GM23338 (cell line): Measurements from ENCODE around the gene FAM13C. TPM values are rescaled to one million over a fixed set of nuclear protein-coding genes. Genes with fewer than 3 reads are reported as not detected.

Source experiments
- ATAC-seq: fragments of 200-7000 bp; cut with Tn5 transposase; 3 replicates; pipeline ENCODE4 v1.9.1; 2020
- DNase-seq: peaks from one replicate; pipeline ENCODE4 v3.0.0-alpha.2; 2015; ENCODE audit warnings: low spot score
- H2AFZ ChIP-seq: fragments of 200-600 bp; sonication (generic); 2 replicates; pipeline ENCODE4 v1.8.0; 2016; ENCODE audit warnings: antibody characterized with exemption, mild to moderate bottlenecking, moderate library complexity
- H3F3A ChIP-seq: fragments of 200-600 bp; sonication (generic); replicated peaks from 2 replicates; pipeline ENCODE4 v1.8.0; 2017; ENCODE audit warnings: antibody characterized with exemption, mixed run types, low read depth
- H3K27ac ChIP-seq: fragments of 200-600 bp; sonication (generic); 2 replicates; pipeline ENCODE4 v1.6.1; 2016; ENCODE audit warnings: low read depth
- H3K27me3 ChIP-seq: fragments of 200-600 bp; sonication (generic); 2 replicates; pipeline ENCODE4 v1.8.0; 2016; ENCODE audit warnings: mild to moderate bottlenecking, mixed run types, moderate library complexity; ENCODE audit not compliant: insufficient read depth
- H3K36me3 ChIP-seq: fragments of 200-600 bp; sonication (generic); 2 replicates; pipeline ENCODE4 v1.8.0; 2016; ENCODE audit warnings: mild to moderate bottlenecking; ENCODE audit not compliant: insufficient read depth
- H3K4me1 ChIP-seq: fragments of 200-600 bp; sonication (generic); 2 replicates; pipeline ENCODE4 v1.8.0; 2016; ENCODE audit warnings: mild to moderate bottlenecking, moderate library complexity; ENCODE audit not compliant: insufficient read depth
- H3K4me2 ChIP-seq: fragments of 200-600 bp; sonication (generic); 2 replicates; pipeline ENCODE4 v1.7.1; 2017; ENCODE audit warnings: mixed run types
- H3K4me3 ChIP-seq: fragments of 200-600 bp; sonication (generic); 2 replicates; pipeline ENCODE4 v1.6.1; 2016; ENCODE audit warnings: mixed run types
- H3K79me2 ChIP-seq: fragments of 200-600 bp; sonication (generic); replicated peaks from 2 replicates; pipeline ENCODE4 v1.8.0; 2017; ENCODE audit warnings: mild to moderate bottlenecking; ENCODE audit not compliant: insufficient read depth
- H3K9me2 ChIP-seq: fragments of 200-600 bp; sonication (generic); 2 replicates; pipeline ENCODE4 v1.8.0; 2017; ENCODE audit not compliant: insufficient read depth
- H4K20me1 ChIP-seq: fragments of 200-600 bp; sonication (generic); replicated peaks from 2 replicates; pipeline ENCODE4 v1.8.0; 2017; ENCODE audit warnings: mild to moderate bottlenecking; ENCODE audit not compliant: insufficient read depth
- H3K27ac Mint-ChIP-seq: 2 replicates; pipeline ENCODE4 v1.8.0; 2020; ENCODE audit warnings: inconsistent platforms, mild to moderate bottlenecking, moderate library complexity, mixed read lengths
- H3K27me3 Mint-ChIP-seq: 3 replicates; pipeline ENCODE4 v1.8.0; 2022; ENCODE audit warnings: low read depth, mild to moderate bottlenecking, moderate library complexity, mixed read lengths, inconsistent platforms; ENCODE audit not compliant: insufficient read depth, poor library complexity
- H3K36me3 Mint-ChIP-seq: 3 replicates; pipeline ENCODE4 v1.8.0; 2021; ENCODE audit warnings: low read depth, mild to moderate bottlenecking, inconsistent platforms, moderate library complexity, mixed read lengths
- H3K4me1 Mint-ChIP-seq: 3 replicates; pipeline ENCODE4 v1.8.0; 2020; ENCODE audit warnings: mild to moderate bottlenecking, inconsistent platforms, mixed read lengths
- H3K4me3 Mint-ChIP-seq: 3 replicates; pipeline ENCODE4 v1.8.0; 2021; ENCODE audit warnings: moderate library complexity, mild to moderate bottlenecking, inconsistent platforms, mixed read lengths
- H3K9me3 Mint-ChIP-seq: 3 replicates; pipeline ENCODE4 v1.8.0; 2020; ENCODE audit warnings: moderate library complexity, mild to moderate bottlenecking, inconsistent platforms, mixed read lengths
- CREB1 ChIP-seq: fragments of 250-450 bp; sonication (Bioruptor Pico); IDR thresholded peaks from 2 replicates; pipeline ENCODE4 v1.5.0; 2020; ENCODE audit warnings: low read depth, mild to moderate bottlenecking, moderate library complexity
- EZH2 ChIP-seq: fragments of 200-600 bp; sonication (generic); IDR thresholded peaks from one replicate; pipeline ENCODE4 v1.8.0; 2017; ENCODE audit warnings: antibody characterized with exemption, mild to moderate bottlenecking, low read depth; ENCODE audit not compliant: unreplicated experiment
- EZH2phosphoT487 ChIP-seq: fragments of 200-600 bp; sonication (generic); IDR thresholded peaks from one replicate; pipeline ENCODE4 v1.8.1; 2018; ENCODE audit warnings: antibody characterized with exemption; ENCODE audit not compliant: unreplicated experiment
- JUNB ChIP-seq: IDR thresholded peaks from one replicate; pipeline ENCODE4 v1.6.1; 2016; ENCODE audit warnings: antibody characterized with exemption; ENCODE audit not compliant: unreplicated experiment
- NANOG ChIP-seq: IDR thresholded peaks from 2 replicates; pipeline ENCODE4 v1.6.1; 2016; ENCODE audit warnings: antibody characterized with exemption, borderline replicate concordance
- POLR2AphosphoS5 ChIP-seq: IDR thresholded peaks from 2 replicates; pipeline ENCODE4 v1.6.1; 2016; ENCODE audit warnings: antibody characterized with exemption, low read depth
- STAT1 ChIP-seq: IDR thresholded peaks from one replicate; pipeline ENCODE4 v1.6.1; 2016; ENCODE audit warnings: antibody characterized with exemption; ENCODE audit not compliant: unreplicated experiment
- ZNF114 ChIP-seq: fragments of 250-450 bp; sonication (Bioruptor Pico); IDR thresholded peaks from 2 replicates; pipeline ENCODE4 v1.5.0; 2020; ENCODE audit warnings: mild to moderate bottlenecking, moderate library complexity
- ZNF331 ChIP-seq: fragments of 250-450 bp; sonication (Bioruptor Pico); IDR thresholded peaks from 2 replicates; pipeline ENCODE4 v1.5.0; 2020; ENCODE audit warnings: low read depth, mild to moderate bottlenecking, moderate library complexity
- polyA plus RNA-seq: library from polyadenylated mRNA; unstranded; fragments of >200 nt; fragmentation: Nextera tagmentation; extraction: Ambion mirVana; gene quantifications from 2 replicates; pipeline ENCODE4 v1.2.1, GENCODE V29; 2016
- total RNA-seq: library from RNA; depleted of rRNA; stranded (reverse); fragments of >200 nt; shearing (Covaris generic); gene quantifications from 2 replicates; pipeline ENCODE4 v1.2.3, GENCODE V29; 2014
- TF ChIP-seq, protein P1 (sequence below): IDR thresholded peaks from one replicate; pipeline ENCODE4 v1.6.1; 2018; ENCODE audit warnings: antibody characterized with exemption; ENCODE audit not compliant: unreplicated experiment
- TF ChIP-seq, protein P2 (sequence below): fragments of 250-450 bp; sonication (Bioruptor Pico); IDR thresholded peaks from 2 replicates; pipeline ENCODE4 v1.5.0; 2020; ENCODE audit warnings: mild to moderate bottlenecking, moderate library complexity
- TF ChIP-seq, protein P3 (sequence below): IDR thresholded peaks from 2 replicates; pipeline ENCODE4 v1.6.1; 2016; ENCODE audit warnings: antibody characterized with exemption
- TF ChIP-seq, protein P4 (sequence below), 2 experiments: fragments of 200-600 bp in 1 of 2; sonication (generic) in 1 of 2; conservative IDR thresholded peaks; 2 replicates each; pipeline versions ENCODE4 v1.5.1 to v1.6.1; 2016 to 2017; ENCODE audit warnings: antibody characterized with exemption in 2 of 2, low read depth in 2 of 2, mild to moderate bottlenecking in 2 of 2, moderate library complexity in 1 of 2

The FAM13C gene
- total and polyA plus RNA-seq, 2 experiments from 2014 or later: 0.94 to 2.1 TPM

DNA sequence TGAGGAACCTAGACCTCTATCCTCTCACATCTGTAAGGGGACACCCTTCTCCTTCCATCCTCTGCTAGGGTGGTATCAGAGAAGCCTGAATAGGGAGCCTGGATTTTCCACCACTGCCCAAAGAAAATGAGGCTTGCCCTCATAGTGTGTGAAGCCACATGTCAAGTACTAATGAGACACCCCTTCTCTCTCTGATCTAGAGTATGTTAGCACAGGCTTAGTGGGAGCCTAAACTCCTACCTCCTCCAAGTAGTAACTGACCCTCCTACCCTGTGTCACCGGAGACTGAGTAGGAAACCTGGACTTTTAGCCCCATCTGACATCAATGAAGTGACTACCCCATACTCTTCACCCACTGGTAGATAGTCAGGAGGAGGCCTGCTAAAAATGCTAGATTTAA is 120.3 kb downstream of the FAM13C start:
- H3K4me1 ChIP-seq: no peaks in the 10 kb centered on the region
- Mint-ChIP-seq H3K36me3 (0 out of 3 replicates have a peak, but pooled peaks cover 3% of the 10 kb centered on the region), H3K4me3 (no peak overlapping the region), H3K4me1 (peaks cover 5% of the 10 kb centered on the region; the same call in 1 of the 3 replicates), H3K27ac (no peak overlapping the region), H3K9me3 (peaks cover 4% of the 10 kb centered on the region; the same call in 1 of the 3 replicates), H3K27me3 (no peaks in the 10 kb centered on the region)
- H3K36me3 ChIP-seq: no peaks in the 10 kb centered on the region
- H3K79me2 ChIP-seq: no peaks in the 10 kb centered on the region
- H3F3A ChIP-seq: no peaks in the 10 kb centered on the region
- no peak overlapping the region for H3K4me2 ChIP-seq
- no peaks in the 10 kb centered on the region for H3K27me3 ChIP-seq
- H3K9me2 ChIP-seq: no peaks in the 10 kb centered on the region
- no peak for DNase-seq
- H4K20me1 ChIP-seq: no peaks in the 10 kb centered on the region
- H2AFZ ChIP-seq: no peak overlapping the region
- ATAC-seq: no peak
- TF ChIP-seq STAT1 (no peak), EZH2phosphoT487 (no peak), ZNF114 (CRISPR knock-in tag) (no peak), NANOG (no peak), EZH2 (no peak), POLR2AphosphoS5 (no peak), ZNF331 (CRISPR knock-in tag) (no peak), CREB1 (CRISPR knock-in tag) (no peak), JUNB (no peak)
- TF ChIP-seq, protein P1, sequence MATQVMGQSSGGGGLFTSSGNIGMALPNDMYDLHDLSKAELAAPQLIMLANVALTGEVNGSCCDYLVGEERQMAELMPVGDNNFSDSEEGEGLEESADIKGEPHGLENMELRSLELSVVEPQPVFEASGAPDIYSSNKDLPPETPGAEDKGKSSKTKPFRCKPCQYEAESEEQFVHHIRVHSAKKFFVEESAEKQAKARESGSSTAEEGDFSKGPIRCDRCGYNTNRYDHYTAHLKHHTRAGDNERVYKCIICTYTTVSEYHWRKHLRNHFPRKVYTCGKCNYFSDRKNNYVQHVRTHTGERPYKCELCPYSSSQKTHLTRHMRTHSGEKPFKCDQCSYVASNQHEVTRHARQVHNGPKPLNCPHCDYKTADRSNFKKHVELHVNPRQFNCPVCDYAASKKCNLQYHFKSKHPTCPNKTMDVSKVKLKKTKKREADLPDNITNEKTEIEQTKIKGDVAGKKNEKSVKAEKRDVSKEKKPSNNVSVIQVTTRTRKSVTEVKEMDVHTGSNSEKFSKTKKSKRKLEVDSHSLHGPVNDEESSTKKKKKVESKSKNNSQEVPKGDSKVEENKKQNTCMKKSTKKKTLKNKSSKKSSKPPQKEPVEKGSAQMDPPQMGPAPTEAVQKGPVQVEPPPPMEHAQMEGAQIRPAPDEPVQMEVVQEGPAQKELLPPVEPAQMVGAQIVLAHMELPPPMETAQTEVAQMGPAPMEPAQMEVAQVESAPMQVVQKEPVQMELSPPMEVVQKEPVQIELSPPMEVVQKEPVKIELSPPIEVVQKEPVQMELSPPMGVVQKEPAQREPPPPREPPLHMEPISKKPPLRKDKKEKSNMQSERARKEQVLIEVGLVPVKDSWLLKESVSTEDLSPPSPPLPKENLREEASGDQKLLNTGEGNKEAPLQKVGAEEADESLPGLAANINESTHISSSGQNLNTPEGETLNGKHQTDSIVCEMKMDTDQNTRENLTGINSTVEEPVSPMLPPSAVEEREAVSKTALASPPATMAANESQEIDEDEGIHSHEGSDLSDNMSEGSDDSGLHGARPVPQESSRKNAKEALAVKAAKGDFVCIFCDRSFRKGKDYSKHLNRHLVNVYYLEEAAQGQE: no peak
- TF ChIP-seq, protein P2, sequence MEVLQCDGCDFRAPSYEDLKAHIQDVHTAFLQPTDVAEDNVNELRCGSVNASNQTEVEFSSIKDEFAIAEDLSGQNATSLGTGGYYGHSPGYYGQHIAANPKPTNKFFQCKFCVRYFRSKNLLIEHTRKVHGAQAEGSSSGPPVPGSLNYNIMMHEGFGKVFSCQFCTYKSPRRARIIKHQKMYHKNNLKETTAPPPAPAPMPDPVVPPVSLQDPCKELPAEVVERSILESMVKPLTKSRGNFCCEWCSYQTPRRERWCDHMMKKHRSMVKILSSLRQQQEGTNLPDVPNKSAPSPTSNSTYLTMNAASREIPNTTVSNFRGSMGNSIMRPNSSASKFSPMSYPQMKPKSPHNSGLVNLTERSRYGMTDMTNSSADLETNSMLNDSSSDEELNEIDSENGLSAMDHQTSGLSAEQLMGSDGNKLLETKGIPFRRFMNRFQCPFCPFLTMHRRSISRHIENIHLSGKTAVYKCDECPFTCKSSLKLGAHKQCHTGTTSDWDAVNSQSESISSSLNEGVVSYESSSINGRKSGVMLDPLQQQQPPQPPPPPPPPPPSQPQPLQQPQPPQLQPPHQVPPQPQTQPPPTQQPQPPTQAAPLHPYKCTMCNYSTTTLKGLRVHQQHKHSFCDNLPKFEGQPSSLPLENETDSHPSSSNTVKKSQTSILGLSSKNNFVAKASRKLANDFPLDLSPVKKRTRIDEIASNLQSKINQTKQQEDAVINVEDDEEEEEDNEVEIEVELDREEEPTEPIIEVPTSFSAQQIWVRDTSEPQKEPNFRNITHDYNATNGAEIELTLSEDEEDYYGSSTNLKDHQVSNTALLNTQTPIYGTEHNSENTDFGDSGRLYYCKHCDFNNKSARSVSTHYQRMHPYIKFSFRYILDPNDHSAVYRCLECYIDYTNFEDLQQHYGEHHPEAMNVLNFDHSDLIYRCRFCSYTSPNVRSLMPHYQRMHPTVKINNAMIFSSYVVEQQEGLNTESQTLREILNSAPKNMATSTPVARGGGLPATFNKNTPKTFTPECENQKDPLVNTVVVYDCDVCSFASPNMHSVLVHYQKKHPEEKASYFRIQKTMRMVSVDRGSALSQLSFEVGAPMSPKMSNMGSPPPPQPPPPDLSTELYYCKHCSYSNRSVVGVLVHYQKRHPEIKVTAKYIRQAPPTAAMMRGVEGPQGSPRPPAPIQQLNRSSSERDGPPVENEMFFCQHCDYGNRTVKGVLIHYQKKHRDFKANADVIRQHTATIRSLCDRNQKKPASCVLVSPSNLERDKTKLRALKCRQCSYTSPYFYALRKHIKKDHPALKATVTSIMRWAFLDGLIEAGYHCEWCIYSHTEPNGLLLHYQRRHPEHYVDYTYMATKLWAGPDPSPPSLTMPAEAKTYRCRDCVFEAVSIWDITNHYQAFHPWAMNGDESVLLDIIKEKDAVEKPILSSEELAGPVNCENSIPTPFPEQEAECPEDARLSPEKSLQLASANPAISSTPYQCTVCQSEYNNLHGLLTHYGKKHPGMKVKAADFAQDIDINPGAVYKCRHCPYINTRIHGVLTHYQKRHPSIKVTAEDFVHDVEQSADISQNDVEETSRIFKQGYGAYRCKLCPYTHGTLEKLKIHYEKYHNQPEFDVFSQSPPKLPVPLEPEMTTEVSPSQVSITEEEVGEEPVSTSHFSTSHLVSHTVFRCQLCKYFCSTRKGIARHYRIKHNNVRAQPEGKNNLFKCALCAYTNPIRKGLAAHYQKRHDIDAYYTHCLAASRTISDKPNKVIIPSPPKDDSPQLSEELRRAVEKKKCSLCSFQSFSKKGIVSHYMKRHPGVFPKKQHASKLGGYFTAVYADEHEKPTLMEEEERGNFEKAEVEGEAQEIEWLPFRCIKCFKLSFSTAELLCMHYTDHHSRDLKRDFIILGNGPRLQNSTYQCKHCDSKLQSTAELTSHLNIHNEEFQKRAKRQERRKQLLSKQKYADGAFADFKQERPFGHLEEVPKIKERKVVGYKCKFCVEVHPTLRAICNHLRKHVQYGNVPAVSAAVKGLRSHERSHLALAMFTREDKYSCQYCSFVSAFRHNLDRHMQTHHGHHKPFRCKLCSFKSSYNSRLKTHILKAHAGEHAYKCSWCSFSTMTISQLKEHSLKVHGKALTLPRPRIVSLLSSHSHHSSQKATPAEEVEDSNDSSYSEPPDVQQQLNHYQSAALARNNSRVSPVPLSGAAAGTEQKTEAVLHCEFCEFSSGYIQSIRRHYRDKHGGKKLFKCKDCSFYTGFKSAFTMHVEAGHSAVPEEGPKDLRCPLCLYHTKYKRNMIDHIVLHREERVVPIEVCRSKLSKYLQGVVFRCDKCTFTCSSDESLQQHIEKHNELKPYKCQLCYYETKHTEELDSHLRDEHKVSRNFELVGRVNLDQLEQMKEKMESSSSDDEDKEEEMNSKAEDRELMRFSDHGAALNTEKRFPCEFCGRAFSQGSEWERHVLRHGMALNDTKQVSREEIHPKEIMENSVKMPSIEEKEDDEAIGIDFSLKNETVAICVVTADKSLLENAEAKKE (CRISPR knock-in tag): no peak
- TF ChIP-seq, protein P3, sequence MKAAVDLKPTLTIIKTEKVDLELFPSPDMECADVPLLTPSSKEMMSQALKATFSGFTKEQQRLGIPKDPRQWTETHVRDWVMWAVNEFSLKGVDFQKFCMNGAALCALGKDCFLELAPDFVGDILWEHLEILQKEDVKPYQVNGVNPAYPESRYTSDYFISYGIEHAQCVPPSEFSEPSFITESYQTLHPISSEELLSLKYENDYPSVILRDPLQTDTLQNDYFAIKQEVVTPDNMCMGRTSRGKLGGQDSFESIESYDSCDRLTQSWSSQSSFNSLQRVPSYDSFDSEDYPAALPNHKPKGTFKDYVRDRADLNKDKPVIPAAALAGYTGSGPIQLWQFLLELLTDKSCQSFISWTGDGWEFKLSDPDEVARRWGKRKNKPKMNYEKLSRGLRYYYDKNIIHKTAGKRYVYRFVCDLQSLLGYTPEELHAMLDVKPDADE: no peak
- TF ChIP-seq, protein P4, sequence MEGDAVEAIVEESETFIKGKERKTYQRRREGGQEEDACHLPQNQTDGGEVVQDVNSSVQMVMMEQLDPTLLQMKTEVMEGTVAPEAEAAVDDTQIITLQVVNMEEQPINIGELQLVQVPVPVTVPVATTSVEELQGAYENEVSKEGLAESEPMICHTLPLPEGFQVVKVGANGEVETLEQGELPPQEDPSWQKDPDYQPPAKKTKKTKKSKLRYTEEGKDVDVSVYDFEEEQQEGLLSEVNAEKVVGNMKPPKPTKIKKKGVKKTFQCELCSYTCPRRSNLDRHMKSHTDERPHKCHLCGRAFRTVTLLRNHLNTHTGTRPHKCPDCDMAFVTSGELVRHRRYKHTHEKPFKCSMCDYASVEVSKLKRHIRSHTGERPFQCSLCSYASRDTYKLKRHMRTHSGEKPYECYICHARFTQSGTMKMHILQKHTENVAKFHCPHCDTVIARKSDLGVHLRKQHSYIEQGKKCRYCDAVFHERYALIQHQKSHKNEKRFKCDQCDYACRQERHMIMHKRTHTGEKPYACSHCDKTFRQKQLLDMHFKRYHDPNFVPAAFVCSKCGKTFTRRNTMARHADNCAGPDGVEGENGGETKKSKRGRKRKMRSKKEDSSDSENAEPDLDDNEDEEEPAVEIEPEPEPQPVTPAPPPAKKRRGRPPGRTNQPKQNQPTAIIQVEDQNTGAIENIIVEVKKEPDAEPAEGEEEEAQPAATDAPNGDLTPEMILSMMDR (conservative IDR thresholded peaks at IDR 0.05; ENCODE audit: low read depth in 2 of 2): no peak
- H3K27ac ChIP-seq: no peak overlapping the region
- no peak overlapping the region for H3K4me3 ChIP-seq
